SK-N-MC (cell line): ENCODE results near the gene ARSI.

Source experiments
- EZH2 ChIP-seq: fragments of 200-600 bp; sonication (generic); IDR thresholded peaks from one replicate; pipeline ENCODE4 v1.6.1; 2017; ENCODE audit warnings: antibody characterized with exemption
- POLR2AphosphoS5 ChIP-seq: IDR thresholded peaks from 2 replicates; pipeline ENCODE4 v1.6.1; 2012; ENCODE audit warnings: mild to moderate bottlenecking, low read depth, low read length, borderline replicate concordance

DNA sequence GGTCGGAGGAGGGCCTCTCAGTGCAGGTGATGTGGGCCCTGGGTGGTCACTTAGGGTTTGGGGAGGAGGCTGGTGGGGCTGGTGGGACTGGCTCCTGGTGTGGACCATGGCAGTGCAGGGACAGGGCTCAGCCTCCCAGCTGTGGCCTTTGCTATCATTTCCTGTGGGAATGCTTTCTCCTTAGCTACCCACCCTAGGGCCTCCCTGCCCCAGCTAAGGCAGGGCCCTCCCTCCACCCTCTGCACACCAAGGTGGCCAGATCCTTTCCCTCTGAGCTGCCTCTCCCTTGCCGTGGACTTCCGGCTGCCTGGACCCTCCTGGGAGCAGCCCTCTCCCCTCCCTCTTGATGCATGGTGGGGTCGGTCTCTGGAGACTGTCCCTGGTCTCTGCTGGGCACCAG, 22.7 kb upstream of the ARSI start:
- no peak for TF ChIP-seq POLR2AphosphoS5
- TF ChIP-seq EZH2, result no peak
